Raji (cell line): ENCODE data around the gene GINS3.

Experiments
- POLR2A ChIP-seq: IDR thresholded peaks from 2 replicates; pipeline ENCODE4 v1.6.1; 2011; ENCODE audit warnings: low read depth, low read length, control low read depth; ENCODE audit not compliant: insufficient read depth

Gene GINS3

DNA sequence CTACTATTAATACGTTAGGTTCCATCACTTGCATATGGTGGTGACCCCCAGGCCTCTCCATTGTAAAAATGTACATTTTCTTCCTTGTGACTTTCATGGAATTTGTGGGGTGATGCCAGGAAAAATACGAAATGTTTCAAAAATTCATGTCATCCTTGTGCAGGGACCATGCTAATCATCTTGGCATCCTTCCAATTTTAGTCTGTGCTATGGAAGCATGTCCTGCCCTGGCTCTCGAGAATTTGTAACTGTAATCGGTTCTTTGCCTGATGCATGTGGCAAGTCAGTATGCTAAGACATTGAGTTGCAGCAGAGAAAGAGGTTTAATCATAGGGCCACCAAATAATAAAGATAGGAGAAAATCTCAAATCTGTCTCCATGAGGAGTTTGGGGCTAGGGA, 14.3 kb upstream of the GINS3 start:
- no peak for TF ChIP-seq POLR2A

DNA sequence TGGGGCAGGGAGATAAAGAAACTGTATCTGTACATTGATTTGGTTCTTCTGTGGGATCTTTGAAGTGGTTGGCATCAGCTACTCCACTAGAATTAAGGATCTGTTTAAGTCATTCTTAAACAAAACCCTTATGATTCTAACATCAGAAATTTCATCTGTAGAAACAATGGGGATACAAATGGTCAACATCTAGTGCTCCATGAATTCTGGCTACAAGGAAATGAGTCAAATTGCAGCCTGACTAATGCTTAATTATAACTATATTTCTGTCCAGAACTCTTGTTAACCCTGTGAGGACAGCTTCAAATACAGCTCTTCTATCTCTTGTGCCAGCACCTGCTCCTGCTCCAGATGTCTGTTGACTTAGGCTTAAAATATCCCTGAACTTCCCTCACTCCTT, 13.9 kb upstream of the GINS3 start:
- TF ChIP-seq POLR2A: no peak

DNA sequence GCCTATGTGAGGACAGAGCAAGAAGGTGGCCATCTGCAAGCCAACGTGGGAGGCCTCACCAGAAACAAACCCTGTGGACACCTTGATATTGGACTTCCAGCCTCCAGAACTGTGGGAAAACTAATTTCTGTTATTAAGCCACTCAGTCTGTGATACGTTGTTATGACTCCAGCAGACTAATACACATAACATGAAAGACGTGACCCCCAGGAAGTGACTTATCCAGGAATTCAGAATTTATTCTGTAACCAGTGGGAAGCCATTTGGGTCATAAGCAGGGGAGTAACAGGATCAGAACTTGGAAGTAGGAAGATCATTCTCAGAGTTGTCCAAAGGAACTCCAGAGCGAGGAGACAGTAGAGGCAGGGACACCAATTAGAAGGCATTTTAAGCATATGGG, 12.5 kb upstream of the GINS3 start:
- TF ChIP-seq POLR2A: no peak

DNA sequence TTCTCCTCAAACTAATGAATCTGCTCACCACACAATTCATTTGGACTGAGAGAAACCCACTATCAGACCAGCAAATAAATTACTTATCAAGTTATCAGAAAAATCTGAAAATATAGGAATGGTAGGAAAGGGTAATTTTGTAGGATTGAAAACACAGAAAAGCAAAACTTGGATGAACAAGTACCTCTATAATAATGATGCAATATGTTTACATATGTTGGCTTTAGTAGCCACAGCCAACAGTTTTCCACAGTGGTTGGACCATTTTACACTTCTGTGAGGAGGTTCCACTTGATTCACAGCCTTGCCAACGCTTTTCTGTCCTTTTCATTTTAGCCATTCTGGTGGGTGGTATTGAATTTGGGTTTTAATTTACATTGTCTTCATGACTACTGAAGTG, 10.6 kb upstream of the GINS3 start:
- TF ChIP-seq POLR2A: no peak

DNA sequence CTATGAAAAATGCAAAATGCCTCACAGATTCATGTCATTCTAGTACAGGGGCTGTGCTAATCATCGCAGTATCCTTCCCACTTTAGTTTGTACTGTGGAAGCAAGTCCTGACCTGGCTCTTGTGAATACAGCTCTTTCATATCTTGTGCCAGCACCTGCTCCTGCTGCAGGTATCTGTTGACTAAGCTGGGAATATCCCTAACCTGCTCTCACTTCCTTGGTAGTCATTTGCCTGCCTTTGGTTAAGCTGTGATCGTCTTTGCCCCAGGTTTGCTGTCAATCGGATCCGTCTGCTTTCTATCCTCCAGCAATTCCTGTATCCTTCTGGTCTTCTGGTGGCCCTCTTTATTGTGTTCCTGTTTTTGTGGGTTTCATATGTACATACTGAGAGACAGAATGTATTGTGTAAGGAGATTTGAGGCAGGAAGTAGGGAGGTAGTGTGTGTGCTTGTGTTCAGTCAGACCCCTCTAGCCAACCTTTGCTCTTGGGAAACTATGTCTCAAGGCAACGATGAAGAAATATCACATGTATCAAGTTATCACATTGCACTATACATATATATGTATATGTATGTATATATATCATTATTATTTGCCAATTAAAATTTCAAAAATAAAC, 7.7 kb upstream of the GINS3 start:
- TF ChIP-seq POLR2A: no peak

DNA sequence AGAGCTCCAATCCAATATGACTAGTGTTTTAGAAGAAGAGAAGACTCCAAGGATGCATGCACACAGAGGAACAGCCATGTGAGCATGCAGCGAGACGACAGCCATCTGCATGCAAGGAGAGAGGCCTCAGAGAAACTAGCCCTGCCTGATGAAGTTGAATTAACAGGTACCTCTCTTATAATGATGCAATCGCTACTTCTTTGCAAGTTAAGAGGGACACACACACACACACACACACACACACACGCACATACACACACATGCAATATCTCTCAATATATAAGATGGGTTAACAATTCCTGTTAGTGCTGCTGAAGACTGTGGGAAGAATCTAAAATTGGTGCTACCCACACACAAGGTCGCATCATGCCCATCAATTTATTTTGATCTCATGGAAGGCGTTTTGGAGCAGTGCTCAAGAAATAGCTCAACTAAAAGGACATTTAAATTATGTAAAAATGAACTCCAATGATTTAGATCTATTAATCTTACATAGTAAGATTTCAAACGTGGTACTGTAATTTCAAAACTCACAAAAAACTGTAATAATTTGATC, 7.0 kb upstream of the GINS3 start:
- no peak for TF ChIP-seq POLR2A

DNA sequence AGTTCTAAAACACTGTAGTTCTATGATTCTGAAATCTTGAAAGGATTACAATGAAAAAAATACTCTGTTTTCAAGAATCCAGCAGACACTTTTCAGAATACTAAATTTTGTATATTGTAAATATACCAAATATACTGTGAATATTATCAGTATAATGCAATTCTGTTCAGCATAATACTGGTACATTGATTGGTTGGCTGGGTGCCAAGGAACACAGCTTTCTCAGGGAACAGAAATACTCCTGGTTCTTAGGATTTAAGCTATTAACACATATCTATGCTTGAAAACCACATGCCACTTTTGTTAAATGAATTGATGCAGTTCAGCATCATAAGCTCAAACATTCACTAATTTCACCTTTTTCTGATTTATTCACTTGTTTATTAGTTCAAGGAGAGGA, 2.5 kb upstream of the GINS3 start:
- TF ChIP-seq POLR2A: no peak

DNA sequence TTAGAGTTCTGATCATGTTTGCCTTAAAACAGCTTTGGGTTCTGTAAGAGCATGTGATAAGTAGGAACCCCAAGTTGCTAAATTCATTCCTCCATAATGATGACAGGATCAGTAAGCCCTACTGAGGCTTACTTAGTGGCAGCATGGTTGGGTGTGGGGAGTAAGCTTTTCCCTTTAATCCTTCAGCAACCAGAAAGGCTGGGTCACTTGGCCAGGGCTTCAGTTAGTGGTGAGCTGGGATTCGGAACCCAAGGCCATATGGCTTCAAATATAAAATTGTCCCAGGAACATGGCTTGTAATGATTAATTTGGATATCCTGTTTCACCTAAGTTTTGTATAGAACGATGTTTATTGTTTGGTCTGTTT, 850 bp downstream of the GINS3 start:
- no peak for TF ChIP-seq POLR2A

DNA sequence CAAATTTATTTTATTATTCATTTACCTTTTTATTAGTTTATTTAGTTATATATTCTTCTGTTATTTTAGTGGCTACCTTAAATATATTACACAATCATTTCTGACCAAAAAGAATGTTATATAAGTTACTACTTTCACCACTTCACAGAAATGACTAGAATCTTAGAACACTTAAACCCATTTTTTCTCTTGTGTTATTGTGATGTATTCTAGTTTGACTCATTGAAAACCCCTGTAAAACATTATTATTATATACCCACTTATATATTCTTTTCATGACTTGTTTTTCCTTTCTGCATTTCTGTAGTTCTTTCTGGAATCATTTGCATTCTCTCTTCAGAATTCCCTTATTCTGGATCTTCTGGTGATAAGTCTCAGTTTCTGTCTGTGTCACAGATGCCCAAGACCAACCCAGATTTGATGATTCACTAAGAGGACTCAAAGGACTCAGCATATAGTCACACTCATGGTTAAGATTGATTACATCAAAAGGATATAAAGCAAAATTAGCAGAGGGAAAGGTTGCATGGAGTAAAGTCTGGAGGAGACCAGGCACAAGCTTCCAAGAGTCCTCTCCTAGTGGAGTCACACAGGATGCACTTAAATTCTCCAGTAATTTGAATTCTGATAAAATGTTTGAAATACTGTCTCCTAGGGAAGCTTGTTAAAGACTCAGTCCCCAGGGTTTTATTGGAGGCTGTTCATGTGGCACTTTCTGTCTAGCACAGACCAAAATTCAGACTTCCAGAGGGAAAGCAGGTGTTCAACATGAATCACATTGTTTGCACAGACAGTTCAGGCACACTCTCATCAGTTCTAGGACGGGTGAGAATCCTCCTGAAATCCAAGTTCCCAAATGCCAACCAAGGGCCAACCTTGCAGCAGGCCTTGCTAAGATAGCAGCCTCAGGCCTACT, 7.7 kb downstream of the GINS3 start:
- no peak for TF ChIP-seq POLR2A

DNA sequence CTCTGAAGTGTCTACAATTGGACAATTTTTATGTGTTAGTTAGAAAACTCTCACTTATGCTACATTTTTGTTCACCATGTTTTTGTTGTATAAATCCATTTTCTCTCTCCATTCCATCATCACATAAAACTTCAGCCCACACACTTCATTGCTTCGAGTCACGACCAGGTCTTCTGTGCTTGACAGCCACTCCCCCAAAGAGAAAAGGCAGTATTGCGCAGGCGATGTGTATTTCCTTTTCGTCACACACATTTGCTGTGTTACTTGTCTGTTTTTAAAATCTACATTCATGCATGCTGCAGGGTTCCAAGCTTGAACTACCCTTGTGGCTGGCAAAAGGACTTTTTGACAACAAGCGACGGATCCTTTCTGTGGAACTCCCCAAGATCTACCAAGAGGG, 10.5 kb downstream of the GINS3 start:
- TF ChIP-seq POLR2A: no peak

DNA sequence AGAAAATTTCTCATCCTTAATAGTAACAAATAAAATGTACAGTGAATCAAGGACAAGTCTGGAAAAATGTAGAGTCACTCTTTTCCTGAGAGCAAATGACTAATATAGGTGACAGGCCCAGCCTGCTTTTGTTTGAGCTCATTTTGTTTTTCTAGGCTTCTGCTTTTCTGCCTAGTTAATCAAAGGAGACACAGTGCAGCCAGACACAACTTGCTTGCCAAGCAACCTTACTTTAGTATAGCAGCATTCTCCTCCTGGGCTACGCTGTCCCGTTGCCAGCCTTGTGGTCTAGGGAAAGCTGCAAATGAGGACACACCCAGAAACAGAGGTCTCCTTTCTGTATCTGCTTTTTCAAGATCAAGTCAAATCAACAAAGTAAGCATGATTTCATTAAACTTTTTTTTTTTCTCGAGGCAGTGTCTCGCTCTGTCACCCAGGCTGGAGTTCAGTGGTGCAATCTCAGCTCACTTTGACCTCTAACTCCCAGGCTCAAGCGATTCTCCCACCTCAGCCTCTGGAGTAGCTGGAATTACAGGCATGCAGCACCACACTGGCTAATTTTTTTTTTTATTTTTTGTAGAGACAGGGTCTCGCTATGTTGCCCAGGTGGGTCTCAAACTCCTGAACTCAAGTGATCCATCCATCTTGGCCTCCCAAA, 17.2 kb downstream of the GINS3 start:
- TF ChIP-seq POLR2A: no peak

DNA sequence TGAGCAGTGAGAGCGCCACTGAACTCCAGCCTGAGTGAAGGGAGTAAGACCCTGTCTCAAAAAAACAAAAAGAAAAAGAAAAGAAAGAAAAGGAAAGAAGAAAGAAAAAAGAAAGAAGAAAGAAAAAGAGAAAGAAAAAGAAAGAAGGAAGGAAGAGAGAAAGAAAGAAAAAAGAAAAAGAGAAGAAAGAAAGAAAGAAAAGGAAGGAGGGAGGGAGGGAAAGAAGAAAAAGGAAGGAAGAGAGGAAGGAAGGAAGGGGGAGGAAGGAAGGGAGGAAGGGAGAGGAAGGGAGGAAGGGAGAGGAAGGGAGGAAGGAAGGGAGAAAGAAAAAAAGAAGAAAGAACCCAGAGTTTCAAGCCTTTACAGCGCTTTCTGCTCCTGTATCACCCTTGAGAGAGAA, 19.1 kb downstream of the GINS3 start:
- no peak for TF ChIP-seq POLR2A

DNA sequence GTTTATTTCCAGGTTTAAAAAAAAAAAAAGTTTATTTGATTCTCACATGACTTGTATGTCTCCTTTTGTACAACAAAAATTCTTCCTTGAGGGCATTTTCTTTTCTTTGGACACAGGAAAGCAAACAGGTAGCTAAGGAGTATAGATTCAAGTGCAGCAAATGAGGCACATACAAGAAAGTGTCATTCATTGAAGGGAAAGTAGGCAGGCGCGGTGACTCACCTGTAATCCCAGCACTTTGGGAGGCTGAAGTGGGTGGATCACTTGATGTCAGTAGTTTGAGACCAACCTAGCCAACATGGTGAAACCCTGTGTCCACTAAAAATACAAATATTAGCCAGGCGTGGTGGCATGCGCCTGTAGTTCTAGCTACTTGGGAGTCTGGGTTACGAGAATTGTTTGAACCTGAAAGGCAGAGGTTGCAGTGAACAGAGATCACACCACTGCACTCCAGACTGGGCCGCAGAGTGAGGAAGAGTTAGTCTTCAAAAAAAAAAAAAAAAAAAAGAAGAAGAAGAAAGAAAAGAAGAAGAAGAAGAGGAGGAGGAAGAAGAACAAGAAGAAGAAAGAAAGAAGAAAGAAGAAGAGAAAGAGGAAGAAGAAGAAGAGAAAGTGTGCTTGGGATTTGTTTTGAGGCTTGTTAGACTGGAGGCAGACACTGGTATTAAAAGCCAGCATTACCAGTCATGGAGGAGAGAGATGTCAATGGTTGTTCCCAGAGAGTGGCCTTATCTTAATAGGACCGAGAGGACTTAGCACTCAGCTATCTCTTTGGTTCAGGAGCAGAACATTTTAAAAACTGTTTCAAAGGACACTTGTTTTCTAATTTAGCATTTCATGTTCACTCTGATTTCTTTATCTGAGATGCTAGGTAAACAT, 19.7 kb downstream of the GINS3 start:
- TF ChIP-seq POLR2A: no peak

DNA sequence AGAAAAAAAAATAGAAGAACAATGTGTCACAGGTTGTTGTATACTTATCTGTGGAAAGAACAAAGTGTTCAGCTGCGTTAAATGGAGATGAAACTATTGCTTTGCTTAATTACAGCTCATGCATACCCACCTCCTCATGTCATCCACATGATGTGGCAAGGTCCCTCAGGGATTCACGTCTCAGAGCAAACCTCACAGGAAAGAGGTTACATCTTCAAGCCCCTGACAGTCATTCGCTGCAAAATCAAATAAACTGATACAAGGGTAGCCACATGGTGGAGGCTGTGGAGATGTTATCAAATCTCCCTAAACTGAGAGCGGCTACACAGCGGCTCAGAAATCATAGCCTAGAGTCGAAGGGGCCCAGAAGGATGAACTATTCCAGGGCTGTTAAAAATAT, 21.1 kb downstream of the GINS3 start:
- TF ChIP-seq POLR2A: no peak

DNA sequence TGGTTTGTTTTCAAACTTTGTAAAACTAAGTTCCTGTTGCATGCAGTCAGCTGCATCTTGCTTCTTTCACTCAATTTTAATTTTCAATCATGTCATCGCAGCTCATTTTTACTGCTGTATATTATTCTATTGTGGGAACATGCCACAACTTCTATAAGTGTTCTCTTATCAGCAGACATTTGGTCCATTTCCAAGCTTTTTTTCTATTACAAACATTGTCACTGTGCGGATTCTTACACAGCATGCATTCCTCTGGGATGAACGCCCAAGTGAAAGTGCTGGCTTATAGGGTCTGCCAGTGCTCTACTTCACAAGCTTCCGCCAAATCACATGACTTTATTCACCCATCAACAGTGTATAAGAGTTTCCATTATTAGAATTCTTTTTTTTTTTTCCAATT, 22.7 kb downstream of the GINS3 start:
- TF ChIP-seq POLR2A: no peak

DNA sequence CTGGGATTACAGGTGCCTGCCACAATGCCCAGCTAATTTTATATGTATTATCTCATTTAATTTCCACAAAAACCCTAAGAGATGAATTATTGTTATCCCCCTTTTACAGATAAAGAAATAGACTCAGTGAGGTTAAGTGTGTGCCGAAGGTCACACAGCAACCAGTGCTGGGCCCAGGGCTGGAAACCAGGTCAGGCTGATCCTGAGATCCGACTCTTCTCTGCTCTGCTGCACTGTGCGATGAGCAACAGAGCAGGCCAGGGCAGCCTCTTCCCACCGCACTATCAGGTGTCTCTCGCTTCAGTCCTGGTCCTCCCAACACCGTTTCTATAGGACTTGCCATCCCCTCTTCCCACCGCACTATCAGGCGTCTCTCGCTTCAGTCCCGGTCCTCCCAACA, 24.8 kb downstream of the GINS3 start:
- TF ChIP-seq POLR2A: no peak

DNA sequence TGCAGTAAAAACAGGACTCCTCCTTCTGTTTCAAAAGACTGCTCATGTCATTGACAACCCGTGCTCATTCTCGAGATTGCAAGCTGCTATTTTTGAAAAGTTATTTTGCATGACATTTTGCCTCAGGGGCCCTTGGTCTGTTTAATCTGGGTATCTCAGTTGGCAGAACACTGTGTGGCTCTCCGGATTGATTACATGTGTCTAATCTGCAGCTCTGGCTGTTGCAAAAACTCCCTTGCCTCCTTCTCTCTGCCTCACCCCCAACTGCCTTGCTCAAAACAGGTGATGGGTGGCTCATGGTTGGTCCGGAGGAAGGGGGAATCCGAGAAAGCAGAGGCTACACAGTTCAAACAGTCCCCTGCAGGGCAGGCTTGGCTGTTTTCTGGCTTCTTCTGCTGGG, 25.3 kb downstream of the GINS3 start:
- TF ChIP-seq POLR2A: peak; percentile 60
